Stimulated activated CD4-positive, alpha-beta T cell treated with anti-CD3 and anti-CD28 coated beads, Interleukin-2, amount 100 ng/mL, for 48 hours (primary cell): Measurements from ENCODE around the gene CD96.

Experiments
- DNase-seq, 2 donors: peaks; one replicate each; pipeline ENCODE4 v3.0.0-alpha.2; 2020

CD96 gene

GRCh38 chr3:111681661-111682426 is 139.8 kb downstream of the CD96 start:
- no peak for DNase-seq

- no peak for DNase-seq
These were observed 142.6 kb downstream of the CD96 start for GRCh38 chr3:111684640-111685039.

DNA sequence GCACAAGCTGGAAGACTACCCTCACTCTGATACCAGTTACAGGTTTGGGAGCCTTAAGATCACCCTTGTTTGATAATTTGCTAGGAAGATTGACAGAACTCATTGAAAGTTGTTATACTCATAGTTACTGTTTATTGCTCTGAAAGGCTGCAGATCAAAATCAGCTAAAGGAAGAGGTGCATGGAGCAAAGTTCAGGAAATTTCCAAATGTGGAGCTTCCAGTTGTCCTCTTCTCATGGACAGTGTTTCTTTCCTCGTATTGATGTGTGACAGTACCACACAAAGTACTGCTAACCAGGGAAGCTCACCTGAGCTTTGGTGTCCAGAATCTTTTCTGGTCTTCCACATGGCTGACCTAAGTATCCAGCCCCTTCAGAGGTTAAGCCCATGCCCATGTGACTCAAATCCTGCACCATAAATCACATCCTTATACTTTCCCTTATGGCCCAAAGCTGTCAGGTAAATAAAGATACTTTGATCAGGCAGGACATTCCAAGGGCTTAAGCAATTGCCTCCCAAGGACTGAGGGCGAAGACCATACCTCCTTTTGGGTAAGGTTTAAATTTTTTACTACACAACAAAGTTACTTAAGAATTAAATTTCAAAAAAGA is 146.3 kb downstream of the CD96 start:
- DNase-seq, result no peak

DNA sequence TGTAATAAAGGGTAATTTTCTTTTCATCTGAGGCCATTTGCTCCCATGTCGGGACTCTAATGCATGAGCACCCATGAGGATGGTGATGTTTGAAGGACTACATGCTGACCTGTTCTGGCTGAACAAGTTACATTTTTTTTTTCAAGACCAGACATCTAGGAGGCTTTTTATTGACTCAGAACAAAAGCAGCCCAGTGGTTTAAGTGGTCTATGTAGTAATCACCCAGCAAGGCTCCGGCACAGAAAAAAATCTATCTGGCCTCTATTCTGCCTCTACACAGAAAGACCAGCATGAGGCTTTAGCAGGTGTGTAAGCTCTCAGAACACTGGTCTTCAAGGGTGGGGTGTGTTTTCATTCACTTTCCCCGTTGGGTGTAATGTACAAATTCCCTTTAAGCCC is 148.2 kb downstream of the CD96 start:
- no peak for DNase-seq

DNA sequence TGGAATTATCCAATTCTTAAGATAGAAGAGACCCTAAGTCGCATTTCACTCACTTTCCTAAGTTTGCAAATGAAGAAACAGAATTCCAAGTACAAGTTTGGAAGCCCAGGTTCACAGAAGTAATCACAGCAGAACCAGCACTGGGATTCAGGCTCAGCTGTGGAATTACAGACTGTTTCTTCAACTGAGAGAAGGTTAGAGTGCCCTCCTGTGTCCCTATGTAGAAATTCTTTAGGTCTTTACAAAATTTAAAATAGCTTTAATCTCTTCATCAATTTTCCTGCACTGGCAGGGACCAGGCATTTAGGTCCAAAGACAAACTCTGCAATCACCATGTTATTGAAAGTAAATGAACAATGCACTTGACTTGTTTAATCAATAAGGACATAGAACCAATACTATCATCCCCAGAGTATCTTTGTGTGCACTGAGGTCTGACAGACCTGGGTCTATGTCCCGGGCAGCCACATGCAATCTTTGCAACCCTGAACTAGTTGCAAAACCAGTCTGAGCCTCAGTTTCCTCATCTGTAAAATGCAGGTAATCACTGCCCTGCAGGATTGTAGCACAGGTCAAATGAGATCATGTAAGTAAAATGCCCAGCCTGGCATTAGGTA is 149.4 kb downstream of the CD96 start:
- no peak for DNase-seq

DNA sequence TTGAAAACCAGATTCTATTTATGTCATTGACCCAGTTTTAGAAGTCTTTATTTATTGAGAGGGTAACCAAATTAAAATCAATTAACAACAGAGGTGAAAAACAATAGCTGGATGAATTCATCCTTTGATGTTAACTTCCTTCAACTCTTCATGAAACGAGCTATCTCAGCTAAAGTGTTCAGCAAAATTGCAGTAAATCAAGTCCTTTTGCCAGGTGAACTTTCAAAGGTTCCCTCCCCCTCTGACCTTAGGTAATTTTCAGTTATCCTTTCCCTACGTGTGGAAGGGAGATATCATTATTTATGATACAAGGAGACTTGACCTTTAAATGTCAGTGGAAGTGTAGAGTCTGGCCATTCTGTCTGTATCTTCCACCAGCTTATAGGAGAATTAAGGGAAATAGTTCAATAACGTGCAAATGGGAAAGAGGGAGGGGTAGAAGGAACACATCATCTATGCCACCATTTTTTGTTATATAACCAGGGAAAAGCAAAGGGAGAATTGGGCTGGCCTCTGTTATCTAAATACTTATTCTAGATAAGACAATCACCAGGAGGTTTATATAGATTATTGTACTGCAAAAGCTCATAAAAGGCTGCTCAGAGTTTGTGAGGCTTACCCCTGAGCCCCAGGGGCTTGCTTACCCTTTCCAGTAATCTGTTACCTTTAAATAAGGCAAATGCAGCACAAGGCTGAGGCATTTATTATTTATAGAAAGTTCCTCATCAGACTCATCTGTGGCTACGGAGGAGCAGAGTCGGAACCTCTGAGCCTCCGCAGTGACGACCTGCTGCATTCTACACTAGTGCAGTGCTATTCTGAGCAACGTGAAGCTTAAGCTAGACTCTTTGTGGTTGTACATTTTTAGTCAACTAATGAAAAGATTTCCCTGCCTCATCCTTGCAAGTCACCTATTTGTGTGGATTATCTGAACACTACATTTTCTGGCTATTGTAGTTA is 150.9 kb downstream of the CD96 start:
- DNase-seq, result no peak

GRCh38 chr3:111694471-111694870 is 152.5 kb downstream of the CD96 start:
- no peak for DNase-seq

DNA sequence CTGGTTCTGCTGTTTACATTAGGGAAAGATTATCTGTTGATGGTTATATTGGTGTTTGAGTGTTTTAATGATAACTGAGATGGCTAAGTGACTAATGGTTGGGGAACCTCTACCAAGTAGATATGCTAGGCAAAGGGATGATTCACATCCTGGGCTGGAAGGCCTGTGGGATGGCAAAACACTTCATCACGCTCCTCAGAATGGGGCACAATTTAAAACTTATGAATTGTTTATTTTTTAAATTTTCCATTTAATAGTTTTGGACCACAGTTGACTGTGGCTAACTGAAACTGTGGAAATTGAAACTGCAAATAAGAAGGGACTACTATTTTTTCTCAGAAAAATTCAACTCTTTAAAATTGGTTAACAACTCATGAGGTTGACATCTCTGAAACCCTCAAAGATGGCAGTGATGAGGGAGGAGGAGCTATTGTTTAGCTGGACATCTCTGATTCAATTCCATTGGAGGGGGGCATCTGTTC is 153.7 kb downstream of the CD96 start:
- no peak for DNase-seq

DNA sequence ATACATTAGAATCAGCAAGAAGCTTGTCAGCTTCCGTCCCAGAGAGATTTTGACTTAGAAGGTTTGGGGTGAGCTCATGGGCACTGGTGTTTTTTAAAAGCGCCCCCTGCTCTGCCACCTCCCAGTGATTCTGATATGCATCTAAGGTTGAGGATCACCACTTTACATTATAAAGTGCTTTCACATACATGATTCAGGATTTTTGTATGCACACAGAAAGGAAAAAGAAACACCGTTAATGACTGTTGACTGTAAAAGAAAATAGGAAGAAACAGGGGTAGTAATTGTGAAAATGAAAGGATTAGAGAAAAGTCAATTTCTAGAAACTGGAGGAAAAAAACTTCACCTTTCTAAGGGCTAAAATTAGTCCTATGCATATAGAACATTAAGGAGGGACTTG is 158.1 kb downstream of the CD96 start:
- no peak for DNase-seq

DNA sequence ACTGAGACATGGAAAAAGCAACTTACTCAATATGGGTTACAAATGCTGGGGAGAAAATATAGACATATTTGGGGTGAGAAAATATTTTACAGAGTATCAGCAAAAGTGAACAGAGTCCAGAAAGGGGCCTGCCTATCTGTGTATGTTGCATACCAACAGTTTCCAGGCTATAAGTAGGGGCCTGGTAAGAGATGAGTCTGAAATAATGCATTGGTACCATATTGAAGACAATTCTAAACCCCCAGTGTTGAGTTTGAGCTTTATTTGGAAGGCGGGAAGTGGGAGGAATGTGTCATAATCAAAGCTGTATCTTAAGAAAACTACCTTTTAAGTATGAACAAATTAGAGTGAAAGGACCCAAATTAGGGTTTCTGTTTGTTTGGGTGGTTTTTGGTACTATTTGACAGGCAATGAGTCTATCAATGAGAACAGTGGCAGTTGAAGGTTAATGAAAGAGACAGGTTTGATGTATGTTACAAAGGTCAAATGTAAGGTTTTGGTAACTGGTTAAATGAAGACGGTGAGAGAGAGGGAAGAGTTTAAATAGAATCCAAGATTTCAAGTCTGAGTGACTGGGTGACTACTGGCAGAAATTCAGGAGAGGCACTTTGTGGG is 159.4 kb downstream of the CD96 start:
- DNase-seq, result no peak
